OCI-LY1 (cell line): ENCODE measurements around the gene FKBP7.

Experiments
- H2AFZ ChIP-seq: fragments of 200-600 bp; sonication (generic), shearing (Covaris generic); 2 replicates; pipeline ENCODE4 v1.6.0; 2014; ENCODE audit warnings: antibody characterized with exemption, mild to moderate bottlenecking, low read length
- H3F3A ChIP-seq: fragments of 200-600 bp; sonication (generic), shearing (Covaris generic); 2 replicates; pipeline ENCODE4 v1.6.0; 2014; ENCODE audit warnings: mild to moderate bottlenecking, antibody characterized with exemption, low read length, moderate library complexity; ENCODE audit not compliant: insufficient read depth
- H3K27ac ChIP-seq: fragments of 200-600 bp; sonication (generic); 2 replicates; pipeline ENCODE4 v1.5.1; 2014; ENCODE audit warnings: low read length, mixed run types, mild to moderate bottlenecking, low read depth; ENCODE audit not compliant: poor library complexity, severe bottlenecking
- H3K27me3 ChIP-seq: fragments of 200-600 bp; sonication (generic); 2 replicates; pipeline ENCODE4 v1.6.0; 2014; ENCODE audit warnings: antibody characterized with exemption, mild to moderate bottlenecking, low read length, moderate library complexity; ENCODE audit not compliant: insufficient read depth
- H3K36me3 ChIP-seq: fragments of 200-600 bp; sonication (generic); 2 replicates; pipeline ENCODE4 v1.6.1; 2014; ENCODE audit warnings: mild to moderate bottlenecking, antibody characterized with exemption, low read length, moderate library complexity, mixed read lengths; ENCODE audit not compliant: insufficient read depth
- H3K4me1 ChIP-seq: fragments of 200-600 bp; sonication (generic); 2 replicates; pipeline ENCODE4 v1.5.1; 2014; ENCODE audit warnings: mild to moderate bottlenecking, low read length, moderate library complexity; ENCODE audit not compliant: insufficient read depth, severe bottlenecking
- H3K4me2 ChIP-seq: fragments of 200-600 bp; sonication (generic), shearing (Covaris generic); 2 replicates; pipeline ENCODE4 v1.6.1; 2014; ENCODE audit warnings: low read length
- H3K4me3 ChIP-seq: fragments of 200-600 bp; sonication (generic); 2 replicates; pipeline ENCODE4 v1.5.1; 2014; ENCODE audit warnings: low read length, low read depth, mild to moderate bottlenecking, mixed read lengths; ENCODE audit not compliant: poor library complexity, severe bottlenecking
- H3K79me2 ChIP-seq: fragments of 200-600 bp; shearing (Covaris generic); 2 replicates; pipeline ENCODE4 v1.6.1; 2016; ENCODE audit warnings: mixed run types, low read length, mixed read lengths; ENCODE audit not compliant: insufficient read depth
- H3K9ac ChIP-seq: fragments of 200-600 bp; sonication (generic), shearing (Covaris generic); 2 replicates; pipeline ENCODE4 v1.6.1; 2014; ENCODE audit warnings: mild to moderate bottlenecking, low read length, mixed read lengths
- H3K9me2 ChIP-seq: fragments of 200-600 bp; sonication (generic), shearing (Covaris generic); 2 replicates; pipeline ENCODE4 v1.6.1; 2014; ENCODE audit warnings: low read depth, mild to moderate bottlenecking, low read length, mixed read lengths
- H3K9me3 ChIP-seq: fragments of 200-600 bp; shearing (Covaris generic); 2 replicates; pipeline ENCODE4 v1.6.1; 2014; ENCODE audit warnings: low read length, mixed read lengths
- H4K20me1 ChIP-seq: fragments of 200-600 bp; sonication (generic), shearing (Covaris generic); 2 replicates; pipeline ENCODE4 v1.6.0; 2016; ENCODE audit warnings: mild to moderate bottlenecking, low read length; ENCODE audit not compliant: insufficient read depth
- CTCF ChIP-seq: fragments of 200-600 bp; sonication (generic), shearing (Covaris generic); IDR thresholded peaks from 2 replicates; pipeline ENCODE4 v1.5.1; 2017; ENCODE audit warnings: mild to moderate bottlenecking, antibody characterized with exemption, low read length, moderate library complexity, mixed read lengths
- EZH2 ChIP-seq: fragments of 200-600 bp; sonication (generic), shearing (Covaris generic); IDR thresholded peaks from 2 replicates; pipeline ENCODE4 v1.8.0; 2017; ENCODE audit warnings: borderline replicate concordance, mixed run types, mild to moderate bottlenecking, antibody characterized with exemption, low read length, moderate library complexity, mixed read lengths

Gene FKBP7

GRCh38 chr2:178476477-178476876 is 1.9 kb downstream of the FKBP7 start:
- no peaks in the 10 kb centered on the region for H3K27me3 ChIP-seq
- peaks cover 21% of the 10 kb centered on the region for H3K4me1 ChIP-seq
- H3K79me2 ChIP-seq, result peaks cover 12% of the 10 kb centered on the region
- H4K20me1 ChIP-seq, result no peaks in the 10 kb centered on the region
- no peak overlapping the region for H3K4me3 ChIP-seq
- H2AFZ ChIP-seq, result no peak overlapping the region
- no peak overlapping the region for H3K9ac ChIP-seq
- H3K36me3 ChIP-seq, result no peaks in the 10 kb centered on the region
- H3K9me3 ChIP-seq, result no peaks in the 10 kb centered on the region
- H3K9me2 ChIP-seq, result no peaks in the 10 kb centered on the region
- no peaks in the 10 kb centered on the region for H3F3A ChIP-seq
- no peak overlapping the region for H3K27ac ChIP-seq
- no peak overlapping the region for H3K4me2 ChIP-seq
- TF ChIP-seq EZH2, result no peak
- TF ChIP-seq CTCF, result no peak

GRCh38 chr2:178474560-178474959 is 3.8 kb downstream of the FKBP7 start:
- Histone ChIP-seq H3F3A (no peaks in the 10 kb centered on the region), H3K36me3 (peaks cover under 1% of the 10 kb centered on the region; the same call in 1 of the 2 replicates), H3K9me2 (no peaks in the 10 kb centered on the region), H4K20me1 (no peaks in the 10 kb centered on the region), H3K4me2 (no peak overlapping the region), H3K27ac (no peak overlapping the region), H3K9ac (no peak overlapping the region), H3K9me3 (no peaks in the 10 kb centered on the region), H2AFZ (no peak overlapping the region), H3K4me3 (no peak overlapping the region), H3K27me3 (no peaks in the 10 kb centered on the region), H3K4me1 (peaks cover 13% of the 10 kb centered on the region), H3K79me2 (peaks cover 7% of the 10 kb centered on the region; the same call in 1 of the 2 replicates)
- TF ChIP-seq CTCF (no peak), EZH2 (no peak)

- H4K20me1 ChIP-seq, result no peaks in the 10 kb centered on the region
- H3K27me3 ChIP-seq, result no peaks in the 10 kb centered on the region
- H3K9ac ChIP-seq, result no peak overlapping the region
- H3K27ac ChIP-seq, result no peak overlapping the region
- H3K79me2 ChIP-seq, result peaks cover 7% of the 10 kb centered on the region; the same call in 1 of the 2 replicates
- H3K4me3 ChIP-seq, result no peak overlapping the region
- no peak overlapping the region for H2AFZ ChIP-seq
- no peaks in the 10 kb centered on the region for H3F3A ChIP-seq
- peaks cover 8% of the 10 kb centered on the region for H3K4me1 ChIP-seq
- peaks cover 5% of the 10 kb centered on the region for H3K36me3 ChIP-seq
- no peaks in the 10 kb centered on the region for H3K9me3 ChIP-seq
- TF ChIP-seq CTCF (no peak), EZH2 (no peak)
- no peaks in the 10 kb centered on the region for H3K9me2 ChIP-seq
- no peak overlapping the region for H3K4me2 ChIP-seq
Observed at GRCh38 chr2:178473931-178474330, 4.5 kb downstream of the FKBP7 start.
